AG04450 (cell line): Measurements from ENCODE around the gene MYBPH. TPM values are rescaled to one million over a fixed set of nuclear protein-coding genes. Genes with fewer than 3 reads are reported as not detected.

Experiments
- CTCF ChIA-PET: fragments of 300-600, 350-600 bp; formaldehyde crosslinking; extraction: SDS; loops from one replicate; lab custom pipeline; 2022; ENCODE audit warnings: antibody characterized with exemption, inconsistent platforms; lab: Charles Lee
- POLR2A ChIA-PET: fragments of 350-600 bp; formaldehyde crosslinking; extraction: SDS; loops from one replicate; lab custom pipeline; 2021; ENCODE audit warnings: antibody characterized with exemption, inconsistent platforms; lab: Yijun Ruan, JAX
- DNase-seq: peaks from one replicate; pipeline ENCODE4 v3.0.0-alpha.2; 2011; ENCODE audit warnings: low read depth, low spot score
- H3K27ac ChIP-seq: one replicate; pipeline ENCODE4 v1.5.1; 2012; ENCODE audit warnings: low read depth, low read length, control low read depth
- H3K27me3 ChIP-seq: one replicate; pipeline ENCODE4 v1.6.0; 2012; ENCODE audit warnings: low read length; ENCODE audit not compliant: control insufficient read depth, insufficient read depth
- H3K4me3 ChIP-seq: 2 replicates; pipeline ENCODE4 v1.5.1; 2011; ENCODE audit warnings: mild to moderate bottlenecking, low read depth, low read length, control low read depth
- H3K9me3 ChIP-seq: 2 replicates; pipeline ENCODE4 v1.5.1; 2012; ENCODE audit warnings: low read length; ENCODE audit not compliant: control insufficient read depth, insufficient read depth
- CTCF ChIP-seq: IDR thresholded peaks from 2 replicates; pipeline ENCODE4 v1.5.1; 2011; ENCODE audit warnings: low read depth, low read length, control low read depth, inconsistent platforms
- polyA plus RNA-seq: library from polyadenylated mRNA; depleted of rRNA; stranded (reverse); fragments of >200 nt; gene quantifications from 2 replicates; pipeline ENCODE4 v1.2.3, GENCODE V29; 2011

MYBPH gene
- polyA plus RNA-seq, 1 experiment: 0.04 TPM

DNA sequence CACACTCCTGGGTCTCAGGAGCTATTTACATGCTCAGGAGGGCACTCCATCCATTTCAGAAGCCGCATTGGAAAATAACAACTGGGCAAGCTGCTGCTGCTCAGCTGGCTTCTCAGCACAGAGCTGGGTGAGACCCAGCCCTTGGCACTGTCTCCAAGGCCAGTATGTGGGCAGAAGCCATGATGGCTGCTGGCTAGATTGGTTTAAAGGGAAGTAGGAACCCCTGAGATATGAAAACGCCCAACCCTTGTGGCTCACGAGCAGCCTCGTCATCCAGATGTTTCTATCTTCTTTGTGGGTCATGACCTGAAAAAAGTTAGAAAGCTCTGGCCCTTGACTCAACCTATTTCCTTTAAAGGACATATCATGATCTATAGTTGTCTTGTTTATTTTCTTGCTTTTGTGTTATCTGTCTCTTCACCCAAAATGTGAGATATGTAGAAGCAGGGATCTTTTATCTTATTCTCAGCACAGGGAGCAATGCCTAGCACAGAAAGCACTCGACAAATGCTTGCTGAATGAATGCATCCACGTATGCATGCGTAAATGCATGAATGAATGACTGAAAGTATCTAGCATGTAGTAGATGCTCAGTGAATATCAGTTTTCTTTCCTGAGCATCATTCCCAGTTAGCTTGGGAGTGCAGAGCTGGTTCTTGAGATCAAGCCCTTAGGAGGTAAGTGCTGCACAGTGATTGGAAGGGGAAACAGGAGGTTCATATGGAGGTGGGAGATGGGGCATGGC lies 11.6 kb downstream of the MYBPH start:
- CTCF ChIA-PET: interaction anchor here (3.2 kb wide), 1 partner anchor 53 kb away, joined by 15 read pairs; no protein-coding TSS in a partner anchor
- POLR2A ChIA-PET: no interaction called here
- no peak for DNase-seq
- H3K27ac ChIP-seq: no peak overlapping the region
- peaks cover 45% of the 10 kb centered on the region for H3K27me3 ChIP-seq
- H3K9me3 ChIP-seq: no peaks in the 10 kb centered on the region; the same call in 1 of the 2 replicates
- TF ChIP-seq CTCF: no peak
- H3K4me3 ChIP-seq: no peak overlapping the region

GRCh38 chr1:203162403-203162802 lies 13.2 kb downstream of the MYBPH start:
- ChIA-PET CTCF (interaction anchor here (1.1 to 2.4 kb wide), 4 partner anchors 10 to 123 kb away, joined by 3 to 16 read pairs (median 4); no protein-coding TSS in a partner anchor), POLR2A (no interaction called here)
- DNase-seq: no peak
- peaks cover 3% of the 10 kb centered on the region; the same call in 1 of the 2 replicates for H3K9me3 ChIP-seq
- no peak overlapping the region for H3K4me3 ChIP-seq
- no peak for TF ChIP-seq CTCF
- peaks cover 54% of the 10 kb centered on the region for H3K27me3 ChIP-seq
- H3K27ac ChIP-seq: no peak overlapping the region

- no peak overlapping the region for H3K4me3 ChIP-seq
- no peak for DNase-seq
- TF ChIP-seq CTCF: no peak
- ChIA-PET CTCF (interaction anchor here (1.1 to 2.4 kb wide), 4 partner anchors 11 to 123 kb away, joined by 3 to 16 read pairs (median 4); no protein-coding TSS in a partner anchor), POLR2A (no interaction called here)
- peaks cover 54% of the 10 kb centered on the region for H3K27me3 ChIP-seq
- H3K9me3 ChIP-seq: peaks cover 3% of the 10 kb centered on the region; the same call in 1 of the 2 replicates
- H3K27ac ChIP-seq: no peak overlapping the region
Observed at GRCh38 chr1:203161703-203162102, 13.9 kb downstream of the MYBPH start.

DNA sequence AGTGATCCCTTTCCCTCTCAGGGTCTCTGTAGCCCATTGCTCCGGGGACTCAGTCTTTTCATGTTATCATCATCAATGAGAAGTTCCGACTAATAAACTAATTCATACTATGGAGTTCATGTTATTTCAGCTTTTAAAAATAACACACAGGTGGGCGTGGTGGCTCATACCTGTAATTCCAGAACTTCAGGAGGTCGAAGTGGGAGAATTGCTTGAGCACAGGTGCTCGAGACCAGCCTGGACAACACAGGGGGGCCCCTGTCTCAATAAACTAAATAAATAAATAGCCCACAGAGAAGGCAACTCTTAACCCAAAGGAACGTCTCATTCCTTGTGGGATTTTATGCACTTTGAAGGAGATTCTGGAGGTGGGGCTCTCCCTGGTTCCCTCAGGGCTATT lies 14.5 kb downstream of the MYBPH start:
- Histone ChIP-seq H3K27me3 (peaks cover 54% of the 10 kb centered on the region), H3K4me3 (no peak overlapping the region), H3K27ac (no peak overlapping the region), H3K9me3 (peaks cover 3% of the 10 kb centered on the region; the same call in 1 of the 2 replicates)
- ChIA-PET POLR2A (no interaction called here), CTCF (interaction anchor here (2.4 kb wide), 1 partner anchor 11 kb away, joined by 16 read pairs; no protein-coding TSS in a partner anchor)
- TF ChIP-seq CTCF: no peak
- DNase-seq: no peak

- ChIA-PET CTCF (interaction anchor here (0.7 kb wide), 1 partner anchor 56 kb away, joined by 4 read pairs; no protein-coding TSS in a partner anchor), POLR2A (no interaction called here)
- no peak for TF ChIP-seq CTCF
- peaks cover 46% of the 10 kb centered on the region for H3K27me3 ChIP-seq
- peaks cover 3% of the 10 kb centered on the region; the same call in 1 of the 2 replicates for H3K9me3 ChIP-seq
- no peak overlapping the region for H3K27ac ChIP-seq
- no peak overlapping the region for H3K4me3 ChIP-seq
- DNase-seq: no peak
Observed at GRCh38 chr1:203159844-203160243, 15.8 kb downstream of the MYBPH start.
